Neuronal stem cell (in vitro differentiated cells): ENCODE measurements around the gene ZNF177.

Experiments used
- DNase-seq: peaks from one replicate; pipeline ENCODE4 v3.0.0-alpha.2; 2013; ENCODE audit warnings: low spot score
- H2AFZ ChIP-seq: one replicate; pipeline ENCODE4 v1.6.1; 2013; ENCODE audit warnings: mild to moderate bottlenecking, low read length, inconsistent platforms
- H2AK5ac ChIP-seq: 2 replicates; pipeline ENCODE4 v1.6.1; 2013; ENCODE audit warnings: low read depth, mild to moderate bottlenecking, inconsistent platforms, low read length, moderate library complexity, mixed read lengths
- H2BK120ac ChIP-seq: 2 replicates; pipeline ENCODE4 v1.6.1; 2013; ENCODE audit warnings: low read depth, mild to moderate bottlenecking, inconsistent platforms, low read length, moderate library complexity, mixed read lengths
- H2BK12ac ChIP-seq: one replicate; pipeline ENCODE4 v1.6.1; 2013; ENCODE audit warnings: low read length, inconsistent platforms
- H2BK15ac ChIP-seq: 2 replicates; pipeline ENCODE4 v1.6.1; 2013; ENCODE audit warnings: mild to moderate bottlenecking, low read length, inconsistent platforms, mixed read lengths
- H2BK5ac ChIP-seq: one replicate; pipeline ENCODE4 v1.6.1; 2013; ENCODE audit warnings: inconsistent platforms, mild to moderate bottlenecking, low read length, moderate library complexity
- H3K14ac ChIP-seq: one replicate; pipeline ENCODE4 v1.6.1; 2013; ENCODE audit warnings: low read length, inconsistent platforms
- H3K18ac ChIP-seq: 2 replicates; pipeline ENCODE4 v1.6.1; 2013; ENCODE audit warnings: low read length, inconsistent platforms
- H3K23ac ChIP-seq: 2 replicates; pipeline ENCODE4 v1.6.1; 2013; ENCODE audit warnings: low read depth, mild to moderate bottlenecking, mixed read lengths, low read length, inconsistent platforms; ENCODE audit not compliant: poor library complexity
- H3K27ac ChIP-seq: replicated peaks from 3 replicates; pipeline ENCODE4 v1.5.1; 2013; ENCODE audit warnings: low read length, inconsistent platforms
- H3K27me3 ChIP-seq, 3 experiments: 2 replicates each; pipeline ENCODE4 v1.6.1; 2013; ENCODE audit warnings: low read length in 3 of 3, mild to moderate bottlenecking in 2 of 3, inconsistent platforms in 1 of 3, low read depth in 1 of 3, mixed read lengths in 1 of 3, moderate library complexity in 1 of 3; ENCODE audit not compliant: control insufficient read depth in 3 of 3, insufficient read depth in 3 of 3
- H3K36me3 ChIP-seq, 2 donors: replicated peaks in 1 of 2; 2 replicates each; pipeline ENCODE4 v1.6.1; 2013; ENCODE audit warnings: low read length in 2 of 2; ENCODE audit not compliant: control insufficient read depth in 2 of 2, insufficient read depth in 2 of 2
- H3K4ac ChIP-seq: 2 replicates; pipeline ENCODE4 v1.6.1; 2013; ENCODE audit warnings: inconsistent platforms, mild to moderate bottlenecking, low read length, moderate library complexity
- H3K4me1 ChIP-seq, 2 donors: 1 replicate in 1 of 2; 2 replicates in 1 of 2; pipeline ENCODE4 v1.6.1; 2013; ENCODE audit warnings: low read length in 2 of 2, low read depth in 1 of 2; ENCODE audit not compliant: control insufficient read depth in 2 of 2, insufficient read depth in 1 of 2
- H3K4me2 ChIP-seq: one replicate; pipeline ENCODE4 v1.6.1; 2013; ENCODE audit warnings: mild to moderate bottlenecking, low read length, inconsistent platforms; ENCODE audit not compliant: insufficient read depth, poor library complexity, severe bottlenecking
- H3K4me3 ChIP-seq, 2 donors: 2 replicates each; pipeline ENCODE4 v1.5.1; 2013; ENCODE audit warnings: low read length in 2 of 2, mild to moderate bottlenecking in 2 of 2, inconsistent platforms in 1 of 2, moderate library complexity in 1 of 2
- H3K79me1 ChIP-seq: one replicate; pipeline ENCODE4 v1.6.1; 2013; ENCODE audit warnings: low read depth, mild to moderate bottlenecking, inconsistent platforms, low read length, moderate library complexity
- H3K9ac ChIP-seq: one replicate; pipeline ENCODE4 v1.6.1; 2013; ENCODE audit warnings: mild to moderate bottlenecking, low read depth, low read length, inconsistent platforms; ENCODE audit not compliant: poor library complexity
- H3K9me3 ChIP-seq, 2 donors: replicated peaks in 1 of 2; 2 replicates each; pipeline versions ENCODE3 to v1.6.1; 2013; ENCODE audit warnings: low read length in 2 of 2, mild to moderate bottlenecking in 2 of 2, inconsistent platforms in 1 of 2, low read depth in 1 of 2, mixed read lengths in 1 of 2, moderate library complexity in 1 of 2; ENCODE audit not compliant: control insufficient read depth in 2 of 2, insufficient read depth in 1 of 2
- H4K8ac ChIP-seq: one replicate; pipeline ENCODE4 v1.6.1; 2013; ENCODE audit warnings: low read depth, mild to moderate bottlenecking, inconsistent platforms, low read length, moderate library complexity
- H4K91ac ChIP-seq: one replicate; pipeline ENCODE4 v1.6.1; 2013; ENCODE audit warnings: low read length, low read depth, mild to moderate bottlenecking, inconsistent platforms; ENCODE audit not compliant: poor library complexity
- WGBS, 2 donors: extraction: QIAGEN DNeasy Blood & Tissue Kit; methylation state at CpG; one replicate each; pipeline ENCODE4 v1.1.7; 2013; ENCODE audit warnings: missing lambda C conversion rate in 2 of 2, mixed read lengths in 1 of 2; ENCODE audit not compliant: insufficient read length in 2 of 2, insufficient replicate concordance in 1 of 2; ENCODE audit errors: extremely low coverage in 2 of 2; 5-methylcytosine and 5-hydroxymethylcytosine counted together

ZNF177 gene

DNA sequence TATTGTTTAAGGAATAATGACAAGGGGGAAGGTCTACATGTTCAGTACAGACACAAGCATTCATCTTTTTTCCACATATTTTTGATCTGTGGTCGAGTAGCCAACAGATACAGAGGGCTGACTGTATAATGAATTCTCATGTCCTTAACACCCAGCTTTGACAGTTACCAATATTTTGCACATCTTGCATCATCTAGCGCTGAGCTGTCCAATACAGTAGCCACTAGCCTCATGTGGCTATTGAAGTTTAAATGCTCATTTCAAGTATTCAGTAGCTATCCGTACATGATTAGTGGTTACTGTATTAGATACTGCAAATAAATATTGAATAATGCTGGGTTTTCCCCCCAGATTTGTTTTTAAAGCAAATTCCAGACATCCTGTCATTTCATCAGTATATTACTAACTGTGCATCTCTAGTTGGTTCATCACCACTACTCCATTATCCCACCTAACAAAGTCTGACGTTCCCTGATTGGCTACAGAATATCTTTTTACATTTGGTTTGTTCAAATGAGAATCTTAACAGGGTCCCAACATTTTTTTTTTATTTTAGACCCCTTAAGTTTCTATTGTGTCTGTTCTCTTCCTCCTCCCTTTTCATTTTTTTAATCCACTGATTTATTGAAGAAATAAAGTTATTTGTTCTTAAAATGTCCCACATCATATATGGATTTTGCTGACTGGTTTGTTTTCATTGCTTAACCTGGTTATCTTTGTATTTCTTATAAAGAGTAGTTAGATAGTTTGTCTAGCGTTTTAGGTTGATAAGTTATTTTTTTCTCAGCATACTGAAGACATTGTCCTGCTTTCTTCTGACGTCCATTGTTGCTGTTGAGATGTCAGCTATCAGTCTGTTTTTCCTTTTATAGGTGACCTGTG lies 8.2 kb downstream of the ZNF177 start:
- Histone ChIP-seq H3K14ac (no peak overlapping the region), H4K91ac (no peak overlapping the region), H3K9me3 (peaks cover 10 to 38% of the 10 kb centered on the region in 2 donors), H2BK5ac (no peak overlapping the region), H2AFZ (no peak overlapping the region), H3K27me3 (no peaks in the 10 kb centered on the region), H4K8ac (no peak overlapping the region), H3K9ac (no peak overlapping the region), H3K79me1 (no peaks in the 10 kb centered on the region), H3K27ac (no peak overlapping the region), H3K18ac (no peak overlapping the region), H3K4me1 (no peaks in the 10 kb centered on the region), H2BK15ac (no peak overlapping the region), H3K4ac (no peak overlapping the region), H2BK12ac (no peak overlapping the region), H3K4me3 (no peak overlapping the region), H3K36me3 (peaks cover 3% of the 10 kb centered on the region in 2 donors), H3K23ac (no peak overlapping the region), H3K4me2 (no peak overlapping the region), H2AK5ac (no peak overlapping the region), H2BK120ac (no peak overlapping the region)
- no CpG with 5 or more reads among the region's 6 CpGs for WGBS, 2 donors
- no peak for DNase-seq

DNA sequence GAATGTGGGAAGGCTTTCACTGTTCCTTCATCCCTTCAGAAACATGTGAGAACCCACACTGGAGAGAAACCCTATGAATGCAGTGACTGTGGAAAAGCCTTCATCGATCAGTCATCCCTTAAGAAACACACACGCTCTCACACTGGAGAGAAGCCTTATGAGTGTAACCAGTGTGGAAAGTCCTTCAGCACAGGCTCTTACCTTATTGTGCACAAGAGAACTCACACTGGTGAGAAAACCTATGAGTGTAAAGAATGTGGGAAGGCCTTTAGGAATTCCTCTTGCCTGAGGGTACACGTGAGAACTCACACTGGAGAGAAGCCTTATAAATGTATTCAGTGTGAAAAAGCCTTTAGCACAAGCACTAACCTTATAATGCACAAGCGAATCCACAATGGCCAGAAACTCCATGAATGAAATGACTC lies 18.6 kb downstream of the ZNF177 start:
- Histone ChIP-seq H3K23ac (no peak overlapping the region), H3K4me3 (no peak overlapping the region), H3K4ac (no peak overlapping the region), H3K27me3 (no peaks in the 10 kb centered on the region), H2BK15ac (no peak overlapping the region), H2BK120ac (no peak overlapping the region), H2BK12ac (no peak overlapping the region), H3K4me2 (no peak overlapping the region), H2AFZ (no peak overlapping the region), H2BK5ac (no peak overlapping the region), H3K4me1 (no peaks in the 10 kb centered on the region), H3K9ac (no peak overlapping the region), H4K91ac (no peak overlapping the region), H3K36me3 (peaks cover 43 to 69% of the 10 kb centered on the region in 2 donors), H2AK5ac (no peak overlapping the region), H3K18ac (no peak overlapping the region), H3K9me3 (peaks cover 58 to 92% of the 10 kb centered on the region in 2 donors), H3K14ac (no peak overlapping the region), H4K8ac (no peak overlapping the region), H3K27ac (no peak overlapping the region), H3K79me1 (no peaks in the 10 kb centered on the region)
- DNase-seq, result no peak
- WGBS, 2 donors, result no CpG with 5 or more reads among the region's 4 CpGs

DNA sequence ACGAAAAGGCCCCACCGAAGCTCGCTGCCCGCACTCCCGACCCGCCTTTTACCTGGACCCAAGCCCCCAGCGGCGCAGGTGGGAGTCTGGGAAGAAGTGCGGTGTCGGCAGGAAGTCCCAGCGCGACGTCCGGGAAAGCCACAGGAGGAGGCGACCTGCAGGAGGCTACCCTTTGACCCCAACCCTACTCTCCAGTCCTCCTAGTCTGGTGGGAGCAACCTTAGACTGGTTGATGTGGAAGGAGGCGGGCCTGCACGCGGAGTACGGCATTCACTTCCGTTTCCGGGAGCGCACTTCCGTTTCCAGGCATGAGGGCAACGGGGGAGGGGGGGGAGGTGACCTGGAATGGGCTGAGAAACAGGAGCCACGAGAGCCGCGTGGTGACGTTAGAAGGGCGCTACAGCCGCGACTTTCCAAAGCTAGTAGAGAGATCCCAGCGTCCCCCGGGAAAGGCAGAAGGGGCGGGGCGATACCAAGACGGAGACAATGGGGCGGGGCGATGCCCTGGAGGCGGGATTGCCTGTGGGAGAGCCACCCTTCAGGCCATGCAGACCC lies 44.1 kb downstream of the ZNF177 start:
- peak overlapping the region; percentile 17 for H4K8ac ChIP-seq
- H3K4me1 ChIP-seq, result no peaks in the 10 kb centered on the region
- no peaks in the 10 kb centered on the region for H3K27me3 ChIP-seq
- no peak overlapping the region for H2AFZ ChIP-seq
- peak overlapping the region in 1 of 2 donors; percentile 55 for H3K4me3 ChIP-seq
- H3K23ac ChIP-seq, result peak overlapping the region; percentile 43
- peaks cover 13 to 28% of the 10 kb centered on the region in 2 donors for H3K9me3 ChIP-seq
- no peak overlapping the region for H2BK12ac ChIP-seq
- H3K27ac ChIP-seq, result no peak overlapping the region
- no peak for DNase-seq
- no peak overlapping the region for H2BK120ac ChIP-seq
- H3K4me2 ChIP-seq, result no peak overlapping the region
- no peak overlapping the region for H2BK5ac ChIP-seq
- WGBS, 2 donors, result no CpG with 5 or more reads among the region's 39 CpGs
- H3K4ac ChIP-seq, result no peak overlapping the region
- no peak overlapping the region for H2AK5ac ChIP-seq
- no peak overlapping the region for H2BK15ac ChIP-seq
- no peaks in the 10 kb centered on the region for H3K79me1 ChIP-seq
- H3K18ac ChIP-seq, result no peak overlapping the region
- no peak overlapping the region for H3K9ac ChIP-seq
- no peak overlapping the region for H3K14ac ChIP-seq
- peaks cover 0 to 11% of the 10 kb centered on the region in 2 donors for H3K36me3 ChIP-seq
- no peak overlapping the region for H4K91ac ChIP-seq

DNA sequence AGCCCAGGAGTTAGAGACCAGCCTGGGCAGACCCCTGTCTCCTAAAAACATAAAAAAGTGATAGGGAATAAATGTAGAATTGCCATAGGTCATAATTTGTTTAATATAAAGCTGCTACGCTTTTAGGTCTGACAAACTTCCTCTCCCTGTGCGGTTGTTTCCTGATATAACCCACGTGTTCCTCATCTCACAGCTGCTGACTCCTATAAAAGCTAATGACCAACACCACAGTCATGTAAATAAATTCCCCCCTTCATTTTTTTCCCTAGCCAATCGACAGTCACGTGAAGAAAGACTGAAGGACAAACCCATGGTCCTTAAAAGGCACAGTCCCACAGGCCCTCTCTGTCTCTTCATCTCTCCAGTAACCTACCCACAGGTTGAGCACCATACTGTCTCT lies 45.0 kb downstream of the ZNF177 start:
- Histone ChIP-seq H3K27ac (no peak overlapping the region), H2BK120ac (no peak overlapping the region), H3K27me3 (no peaks in the 10 kb centered on the region), H2BK5ac (no peak overlapping the region), H3K14ac (no peak overlapping the region), H2AFZ (no peak overlapping the region), H3K36me3 (peaks cover 5 to 21% of the 10 kb centered on the region in 2 donors), H3K18ac (no peak overlapping the region), H3K4ac (no peak overlapping the region), H3K4me3 (no peak overlapping the region), H2AK5ac (no peak overlapping the region), H3K79me1 (no peaks in the 10 kb centered on the region), H3K9ac (no peak overlapping the region), H2BK15ac (no peak overlapping the region), H3K9me3 (peaks cover 22 to 35% of the 10 kb centered on the region in 2 donors), H3K4me2 (no peak overlapping the region), H2BK12ac (no peak overlapping the region), H4K8ac (no peak overlapping the region), H3K4me1 (no peaks in the 10 kb centered on the region), H3K23ac (no peak overlapping the region), H4K91ac (no peak overlapping the region)
- no CpG with 5 or more reads among the region's 5 CpGs for WGBS, 2 donors
- no peak for DNase-seq
